ENCODE measurements around the gene ZNF438. TPM values are rescaled to one million over a fixed set of nuclear protein-coding genes. Genes with fewer than 3 reads are reported as not detected.

Gene ZNF438
- total and polyA plus RNA-seq, 2 donors (not counting 1 experiment from before 2014, with no cell fraction given), result 4.7 to 6.6 TPM

DNA sequence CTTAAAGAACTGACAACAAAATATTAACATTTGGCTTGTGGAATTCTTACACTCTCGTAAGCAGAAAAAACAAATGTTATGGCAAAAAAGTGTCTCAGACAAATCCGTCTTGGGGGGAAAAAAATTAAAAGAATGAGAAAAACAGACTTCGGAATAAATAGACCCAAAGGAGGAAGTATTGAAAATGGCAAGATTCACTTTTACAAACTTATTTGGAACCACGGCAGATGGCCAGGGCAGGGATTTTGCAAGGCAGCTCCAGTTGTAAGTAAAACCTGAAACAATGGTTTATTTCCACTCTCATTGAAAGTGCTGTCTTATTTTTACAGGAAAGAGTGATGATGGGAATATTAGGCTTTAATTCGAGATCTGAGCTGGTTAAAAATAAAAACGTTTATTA lies 1.5 kb upstream of the ZNF438 start:
- H3K79me2 ChIP-seq (ENCODE audit: control insufficient read depth, insufficient read depth, low read length), result peaks cover 2% of the 10 kb centered on the region
- H3K4me3 ChIP-seq (replicated peaks in 1 of 4; ENCODE audit: control extremely low read depth in 1 of 4, insufficient read depth in 1 of 4, low read depth in 3 of 4, low read length in 4 of 4), result peak overlapping the region in 2 of 4 experiments; percentile 9 to 65
- TF ChIP-seq, protein P1, sequence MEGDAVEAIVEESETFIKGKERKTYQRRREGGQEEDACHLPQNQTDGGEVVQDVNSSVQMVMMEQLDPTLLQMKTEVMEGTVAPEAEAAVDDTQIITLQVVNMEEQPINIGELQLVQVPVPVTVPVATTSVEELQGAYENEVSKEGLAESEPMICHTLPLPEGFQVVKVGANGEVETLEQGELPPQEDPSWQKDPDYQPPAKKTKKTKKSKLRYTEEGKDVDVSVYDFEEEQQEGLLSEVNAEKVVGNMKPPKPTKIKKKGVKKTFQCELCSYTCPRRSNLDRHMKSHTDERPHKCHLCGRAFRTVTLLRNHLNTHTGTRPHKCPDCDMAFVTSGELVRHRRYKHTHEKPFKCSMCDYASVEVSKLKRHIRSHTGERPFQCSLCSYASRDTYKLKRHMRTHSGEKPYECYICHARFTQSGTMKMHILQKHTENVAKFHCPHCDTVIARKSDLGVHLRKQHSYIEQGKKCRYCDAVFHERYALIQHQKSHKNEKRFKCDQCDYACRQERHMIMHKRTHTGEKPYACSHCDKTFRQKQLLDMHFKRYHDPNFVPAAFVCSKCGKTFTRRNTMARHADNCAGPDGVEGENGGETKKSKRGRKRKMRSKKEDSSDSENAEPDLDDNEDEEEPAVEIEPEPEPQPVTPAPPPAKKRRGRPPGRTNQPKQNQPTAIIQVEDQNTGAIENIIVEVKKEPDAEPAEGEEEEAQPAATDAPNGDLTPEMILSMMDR (conservative IDR thresholded peaks at IDR 0.05 in 1 of 2, IDR thresholded peaks at IDR 0.05 in 1 of 2; ENCODE audit: low read depth in 1 of 2, low read length in 2 of 2), result no peak
- no peak for TF ChIP-seq EZH2 (IDR thresholded peaks at IDR 0.05; ENCODE audit: low read length, missing control alignments)
- no peaks in the 10 kb centered on the region for H4K20me1 ChIP-seq (ENCODE audit: control insufficient read depth, extremely low read depth, insufficient read depth, low read length)
- no peak overlapping the region for H2AFZ ChIP-seq (ENCODE audit: low read length)
- no peaks in the 10 kb centered on the region for H3K27me3 ChIP-seq (ENCODE audit: control insufficient read depth, insufficient read depth, low read length)
- no peaks in the 10 kb centered on the region for H3K9me3 ChIP-seq (ENCODE audit: control insufficient read depth, insufficient read depth, low read depth, low read length)
- H3K4me1 ChIP-seq (ENCODE audit: control insufficient read depth, extremely low read depth, insufficient read depth, low read length), result peaks cover 4% of the 10 kb centered on the region
- H3K36me3 ChIP-seq (ENCODE audit: control insufficient read depth, insufficient read depth, low read length), result no peaks in the 10 kb centered on the region
- H3K9ac ChIP-seq (ENCODE audit: insufficient read depth, low read length), result no peak overlapping the region
- peak overlapping the region; percentile 96 for H3K27ac ChIP-seq (ENCODE audit: insufficient read depth, low read length)
- H3K4me2 ChIP-seq (ENCODE audit: extremely low read depth, insufficient read depth, low read length), result peak overlapping the region; percentile 63
- DNase-seq (ENCODE audit: low read depth in 2 of 2), result no peak

DNA sequence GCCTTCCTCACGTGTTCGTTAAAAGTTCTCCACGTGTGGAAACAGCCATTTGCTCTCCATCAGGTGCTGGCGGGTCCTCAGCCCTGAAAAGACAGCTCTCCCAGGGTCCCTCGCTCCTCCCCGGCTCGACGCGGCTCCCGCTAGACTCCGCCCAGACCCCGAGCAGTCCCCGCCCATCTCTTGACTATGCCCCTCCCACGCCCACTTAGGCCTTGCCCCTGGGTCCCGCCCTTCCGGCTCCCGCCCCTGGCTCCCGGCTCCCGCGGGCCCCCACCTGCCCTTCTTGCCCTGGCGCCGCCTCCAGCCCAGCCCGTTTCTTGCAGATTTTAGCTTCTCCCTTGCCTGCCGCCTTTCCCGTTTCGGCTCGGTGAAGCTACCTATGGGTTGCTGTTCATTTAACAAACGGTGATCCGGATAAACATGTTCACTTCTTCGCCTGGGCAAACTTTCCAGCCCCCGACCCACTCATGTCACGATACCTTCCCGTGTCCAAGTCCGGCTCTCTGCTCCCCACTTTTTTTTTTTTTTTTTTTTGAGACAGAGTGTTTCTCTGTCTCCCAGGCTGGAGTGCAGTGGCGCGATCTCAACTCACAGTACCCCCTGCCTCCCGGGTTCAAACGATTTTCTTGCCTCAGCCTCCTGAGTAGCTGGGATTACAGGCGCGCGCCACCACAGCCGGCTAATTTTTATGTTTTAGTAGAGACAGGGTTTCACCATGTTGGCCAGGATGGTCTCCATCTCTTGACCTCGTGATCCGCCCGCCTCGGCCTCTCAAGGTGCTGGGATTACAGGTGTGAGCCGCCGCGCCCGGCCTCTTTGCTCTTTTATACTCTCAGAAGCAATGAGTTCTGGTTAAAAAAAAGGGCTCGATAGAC lies 830 bp upstream of the ZNF438 start:
- Histone ChIP-seq H3K9me3 (ENCODE audit: control insufficient read depth, insufficient read depth, low read depth, low read length) (no peaks in the 10 kb centered on the region), H3K27ac (ENCODE audit: insufficient read depth, low read length) (peak overlapping the region; percentile 96), H3K9ac (ENCODE audit: insufficient read depth, low read length) (peak overlapping the region; percentile 92), H3K4me3 (replicated peaks in 1 of 4; ENCODE audit: control extremely low read depth in 1 of 4, insufficient read depth in 1 of 4, low read depth in 3 of 4, low read length in 4 of 4) (peak overlapping the region; percentile 42 to 81 (median 64)), H4K20me1 (ENCODE audit: control insufficient read depth, extremely low read depth, insufficient read depth, low read length) (no peaks in the 10 kb centered on the region), H3K27me3 (ENCODE audit: control insufficient read depth, insufficient read depth, low read length) (no peaks in the 10 kb centered on the region), H3K36me3 (ENCODE audit: control insufficient read depth, insufficient read depth, low read length) (no peaks in the 10 kb centered on the region), H3K4me2 (ENCODE audit: extremely low read depth, insufficient read depth, low read length) (peak overlapping the region; percentile 97), H3K79me2 (ENCODE audit: control insufficient read depth, insufficient read depth, low read length) (peaks cover 2% of the 10 kb centered on the region), H2AFZ (ENCODE audit: low read length) (peak overlapping the region; percentile 13), H3K4me1 (ENCODE audit: control insufficient read depth, extremely low read depth, insufficient read depth, low read length) (peaks cover 4% of the 10 kb centered on the region)
- TF ChIP-seq EZH2 (IDR thresholded peaks at IDR 0.05; ENCODE audit: low read length, missing control alignments), result no peak
- TF ChIP-seq, protein P1 (conservative IDR thresholded peaks at IDR 0.05 in 1 of 2, IDR thresholded peaks at IDR 0.05 in 1 of 2; ENCODE audit: low read depth in 1 of 2, low read length in 2 of 2), result no peak
- DNase-seq (ENCODE audit: low read depth in 2 of 2), result peak; percentile 91 to 96

DNA sequence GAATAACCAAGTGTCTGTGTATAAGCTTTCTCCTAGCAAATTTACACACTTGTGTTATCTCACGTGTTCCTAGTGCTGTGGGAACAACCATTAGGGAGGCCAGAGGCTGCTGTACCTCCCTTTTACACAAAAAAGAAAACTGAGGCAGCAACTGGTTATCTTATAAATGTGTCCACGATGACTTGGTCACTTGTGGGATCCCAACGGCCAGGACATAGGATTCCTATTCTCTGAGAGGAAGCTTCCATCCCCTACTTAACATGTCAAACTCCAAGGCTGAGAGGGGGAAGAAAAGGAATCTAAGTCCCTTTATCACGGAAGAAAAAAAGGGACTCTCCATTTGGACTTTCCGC lies 484 bp downstream of the ZNF438 start:
- Histone ChIP-seq H4K20me1 (ENCODE audit: control insufficient read depth, extremely low read depth, insufficient read depth, low read length) (no peaks in the 10 kb centered on the region), H3K4me2 (ENCODE audit: extremely low read depth, insufficient read depth, low read length) (peak overlapping the region; percentile 92), H3K4me3 (replicated peaks in 1 of 4; ENCODE audit: control extremely low read depth in 1 of 4, insufficient read depth in 1 of 4, low read depth in 3 of 4, low read length in 4 of 4) (peak overlapping the region; percentile 61 to 72 (median 64)), H3K27me3 (ENCODE audit: control insufficient read depth, insufficient read depth, low read length) (no peaks in the 10 kb centered on the region), H3K9me3 (ENCODE audit: control insufficient read depth, insufficient read depth, low read depth, low read length) (no peaks in the 10 kb centered on the region), H3K36me3 (ENCODE audit: control insufficient read depth, insufficient read depth, low read length) (no peaks in the 10 kb centered on the region), H3K4me1 (ENCODE audit: control insufficient read depth, extremely low read depth, insufficient read depth, low read length) (peaks cover 4% of the 10 kb centered on the region), H3K27ac (ENCODE audit: insufficient read depth, low read length) (peak overlapping the region; percentile 96), H3K79me2 (ENCODE audit: control insufficient read depth, insufficient read depth, low read length) (peaks cover 2% of the 10 kb centered on the region), H2AFZ (ENCODE audit: low read length) (peak overlapping the region; percentile 9), H3K9ac (ENCODE audit: insufficient read depth, low read length) (peak overlapping the region; percentile 92)
- TF ChIP-seq EZH2 (IDR thresholded peaks at IDR 0.05; ENCODE audit: low read length, missing control alignments), result no peak
- TF ChIP-seq, protein P1 (conservative IDR thresholded peaks at IDR 0.05 in 1 of 2, IDR thresholded peaks at IDR 0.05 in 1 of 2; ENCODE audit: low read depth in 1 of 2, low read length in 2 of 2), result no peak
- DNase-seq (ENCODE audit: low read depth in 2 of 2), result no peak
